HG02943 (cell line): ENCODE measurements around the gene PCK2.

Experiments used
- ATAC-seq: cut with Tn5 transposase; IDR thresholded peaks from one replicate; pipeline ENCODE4 v1.9.1; 2021; ENCODE audit warnings: mild to moderate bottlenecking, low read depth, moderate library complexity; ENCODE audit not compliant: unreplicated experiment

The PCK2 gene

DNA sequence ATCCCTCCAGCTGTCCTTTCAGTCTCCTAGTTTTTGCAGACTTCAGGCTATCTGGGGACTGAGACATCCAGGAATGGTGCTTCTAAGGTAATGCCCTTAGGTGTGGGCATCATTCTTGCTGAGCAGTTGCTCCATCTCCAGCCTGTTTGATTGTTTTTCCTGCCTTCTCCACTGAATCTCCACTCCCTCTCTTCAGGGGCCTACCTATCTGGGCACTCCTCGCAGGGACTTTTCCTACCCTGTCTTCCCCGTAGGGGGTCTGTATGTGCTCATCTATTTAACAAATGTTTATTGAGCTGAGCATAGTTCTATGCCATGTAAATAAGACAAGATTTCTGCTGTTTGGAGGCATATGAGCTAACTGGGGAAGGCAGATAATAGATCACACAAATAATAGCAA is 38.9 kb downstream of the PCK2 start:
- no peak for ATAC-seq

DNA sequence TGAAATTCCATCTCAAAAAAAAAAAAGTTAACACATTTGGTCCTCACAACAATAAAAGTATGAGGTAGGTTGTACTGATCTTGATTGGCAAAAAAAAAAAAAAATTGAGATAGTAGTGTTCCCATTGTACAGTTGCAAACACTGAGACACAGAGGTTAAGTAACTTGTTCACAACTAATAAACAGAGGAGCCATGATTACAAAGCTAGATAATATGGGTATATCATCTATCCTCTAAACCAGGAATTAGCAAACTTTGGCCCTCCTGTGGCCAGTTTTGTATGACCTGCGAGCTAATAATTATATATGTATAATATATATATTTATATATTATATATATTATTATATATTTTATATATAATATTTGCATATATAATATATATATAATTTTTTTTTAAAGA is 39.6 kb downstream of the PCK2 start:
- no peak for ATAC-seq

DNA sequence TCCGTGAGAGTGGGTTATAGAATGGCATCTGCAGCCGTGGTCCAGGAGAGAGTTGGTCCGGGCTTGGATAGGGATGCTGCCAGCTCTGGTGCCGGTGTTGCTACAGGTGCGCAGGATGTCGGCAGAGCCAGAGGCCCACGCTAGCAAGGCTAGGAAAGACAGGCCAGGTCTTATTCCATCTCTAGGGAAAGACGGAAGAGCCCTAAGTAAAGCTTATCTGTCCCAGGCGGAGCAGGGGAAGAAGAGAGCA is 41.4 kb downstream of the PCK2 start:
- ATAC-seq = peak; percentile 17

DNA sequence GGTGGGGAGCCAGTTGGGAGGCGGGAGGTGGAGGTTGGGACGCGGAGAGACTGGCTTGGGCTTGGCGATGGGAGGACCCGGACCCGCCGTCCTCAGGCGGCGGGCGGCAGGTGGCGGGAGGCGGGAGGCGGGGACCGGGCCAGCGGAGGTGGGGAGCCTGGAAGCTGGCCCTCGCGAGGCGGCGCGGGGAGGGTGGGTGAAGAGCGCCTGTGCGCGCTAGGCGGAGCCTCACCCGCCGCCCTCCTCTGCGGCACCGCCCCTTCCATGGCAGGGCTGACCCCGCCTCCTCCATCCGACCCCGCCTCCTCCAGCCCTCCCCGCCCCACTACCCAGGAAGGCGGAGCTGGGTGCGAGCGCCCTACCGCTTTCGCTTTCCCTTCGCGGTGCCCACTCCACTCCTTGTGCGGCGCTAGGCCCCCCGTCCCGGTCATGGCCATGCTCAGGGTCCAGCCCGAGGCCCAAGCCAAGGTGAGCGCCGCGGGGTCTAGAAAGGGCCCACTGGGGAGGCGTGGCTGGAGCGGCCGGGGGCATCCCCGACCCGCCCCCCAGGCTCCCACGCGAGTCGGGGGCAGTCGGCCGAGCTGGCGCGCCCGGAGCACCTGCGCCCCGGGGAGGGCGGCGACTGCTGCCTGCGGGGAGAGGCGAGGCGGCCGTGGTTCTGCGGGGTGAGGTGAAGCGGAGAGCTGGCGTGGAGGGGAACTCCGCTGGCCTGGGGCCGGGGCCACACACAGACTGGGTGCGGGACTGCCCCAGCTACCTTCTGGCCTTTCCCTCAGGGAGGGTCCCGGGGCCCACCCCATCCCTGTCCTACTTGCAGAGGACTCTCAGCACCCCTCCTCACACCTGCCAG is 41.9 kb downstream of the PCK2 start, which contains the start of gene PSME1:
Gene PSME1, plus strand, starts transcription at position 361 of the 850 bp plus-strand sequence. Its CDS starts 69 bp downstream, at position 430.
- peak; percentile 79 for ATAC-seq

DNA sequence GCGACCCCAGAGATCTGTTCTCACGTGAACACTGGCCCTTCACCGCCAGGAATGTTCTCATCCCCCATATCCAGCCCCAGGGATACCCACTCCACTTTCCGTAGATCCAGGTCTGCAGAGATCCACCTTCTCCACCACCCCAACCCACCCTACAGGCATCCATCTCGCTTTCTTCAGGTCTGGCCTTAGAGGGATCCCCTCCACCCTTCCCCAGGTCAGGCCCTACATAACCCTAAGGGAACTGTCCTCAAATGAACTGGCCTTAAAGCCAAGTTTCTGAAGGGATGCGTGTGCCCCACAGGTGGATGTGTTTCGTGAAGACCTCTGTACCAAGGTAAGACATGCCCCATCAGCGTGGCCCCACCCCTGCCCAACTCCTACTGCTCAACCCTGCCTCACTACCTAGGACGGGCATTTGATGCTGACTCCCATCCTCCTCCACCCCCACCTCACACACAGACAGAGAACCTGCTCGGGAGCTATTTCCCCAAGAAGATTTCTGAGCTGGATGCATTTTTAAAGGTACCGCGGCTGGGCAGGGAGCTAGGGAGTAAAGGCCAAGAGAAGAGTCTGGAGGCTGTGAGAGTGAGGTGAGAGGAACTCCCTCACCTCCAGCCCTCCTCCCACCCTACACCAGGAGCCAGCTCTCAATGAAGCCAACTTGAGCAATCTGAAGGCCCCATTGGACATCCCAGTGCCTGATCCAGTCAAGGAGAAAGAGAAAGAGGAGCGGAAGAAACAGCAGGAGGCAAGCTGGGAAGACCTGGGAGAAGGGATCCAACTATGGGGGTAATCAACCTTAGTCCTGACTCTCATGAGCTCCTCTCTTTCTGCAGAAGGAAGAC is 42.8 kb downstream of the PCK2 start:
- ATAC-seq = no peak

DNA sequence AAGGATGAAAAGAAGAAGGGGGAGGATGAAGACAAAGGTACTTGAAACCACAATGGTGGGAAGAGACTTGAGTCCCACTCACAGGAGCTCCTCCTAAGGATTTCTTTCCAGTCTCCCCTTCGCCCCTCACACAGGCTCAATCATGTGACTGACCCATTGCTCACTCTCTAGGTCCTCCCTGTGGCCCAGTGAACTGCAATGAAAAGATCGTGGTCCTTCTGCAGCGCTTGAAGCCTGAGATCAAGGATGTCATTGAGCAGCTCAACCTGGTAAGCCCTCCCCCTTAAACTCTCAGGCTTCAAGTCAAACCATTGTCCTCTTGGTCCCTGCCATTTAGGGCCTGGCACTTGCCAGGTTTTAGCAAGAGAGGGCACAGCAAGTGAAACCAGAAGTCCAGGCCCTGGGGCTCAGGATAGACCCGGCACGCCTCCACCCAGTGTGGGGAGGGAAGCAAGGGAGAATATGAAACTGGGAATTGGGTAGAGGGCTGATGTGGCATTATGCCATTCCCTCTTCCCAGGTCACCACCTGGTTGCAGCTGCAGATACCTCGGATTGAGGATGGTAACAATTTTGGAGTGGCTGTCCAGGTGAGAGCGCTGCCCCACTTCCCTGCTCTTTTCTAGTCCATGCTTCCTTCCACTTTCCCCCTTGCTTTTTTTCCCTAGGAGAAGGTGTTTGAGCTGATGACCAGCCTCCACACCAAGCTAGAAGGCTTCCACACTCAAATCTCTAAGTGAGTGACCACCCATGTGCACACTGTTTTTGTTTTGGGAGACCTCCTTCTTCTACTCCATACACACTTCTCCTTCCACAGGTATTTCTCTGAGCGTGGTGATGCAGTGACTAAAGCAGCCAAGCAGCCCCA is 43.7 kb downstream of the PCK2 start:
- no peak for ATAC-seq

DNA sequence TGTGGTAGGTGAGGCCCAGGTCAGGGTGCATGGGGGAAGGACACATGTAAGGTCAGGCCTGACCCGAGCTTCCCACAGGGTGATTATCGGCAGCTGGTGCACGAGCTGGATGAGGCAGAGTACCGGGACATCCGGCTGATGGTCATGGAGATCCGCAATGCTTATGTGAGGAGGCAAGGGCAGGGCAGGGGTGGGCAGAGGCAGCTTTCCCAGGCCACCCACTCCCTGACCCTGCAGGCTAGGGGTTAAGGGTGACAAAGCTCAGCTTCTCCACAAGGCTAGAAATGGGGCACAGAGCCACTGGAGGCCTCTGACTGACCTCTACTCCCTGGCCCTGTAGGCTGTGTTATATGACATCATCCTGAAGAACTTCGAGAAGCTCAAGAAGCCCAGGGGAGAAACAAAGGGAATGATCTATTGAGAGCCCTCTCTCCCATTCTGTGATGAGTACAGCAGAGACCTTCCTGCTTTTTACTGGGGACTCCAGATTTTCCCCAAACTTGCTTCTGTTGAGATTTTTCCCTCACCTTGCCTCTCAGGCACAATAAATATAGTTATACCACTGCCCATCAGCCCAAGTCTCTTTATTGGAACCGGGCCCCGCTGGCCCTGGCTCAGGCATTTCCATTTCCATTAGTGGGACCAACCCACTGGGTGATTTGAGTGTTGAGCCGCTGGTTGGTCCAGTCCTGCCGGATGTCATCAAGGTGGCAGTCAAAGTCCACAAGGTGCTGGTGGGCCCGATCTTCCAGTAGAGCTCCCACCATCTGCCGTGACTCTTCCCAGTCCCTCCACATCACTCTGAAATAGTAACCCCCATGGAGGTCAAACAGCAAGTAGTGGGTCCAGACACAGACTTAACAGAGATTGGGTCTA is 44.5 kb downstream of the PCK2 start:
- ATAC-seq = no peak

DNA sequence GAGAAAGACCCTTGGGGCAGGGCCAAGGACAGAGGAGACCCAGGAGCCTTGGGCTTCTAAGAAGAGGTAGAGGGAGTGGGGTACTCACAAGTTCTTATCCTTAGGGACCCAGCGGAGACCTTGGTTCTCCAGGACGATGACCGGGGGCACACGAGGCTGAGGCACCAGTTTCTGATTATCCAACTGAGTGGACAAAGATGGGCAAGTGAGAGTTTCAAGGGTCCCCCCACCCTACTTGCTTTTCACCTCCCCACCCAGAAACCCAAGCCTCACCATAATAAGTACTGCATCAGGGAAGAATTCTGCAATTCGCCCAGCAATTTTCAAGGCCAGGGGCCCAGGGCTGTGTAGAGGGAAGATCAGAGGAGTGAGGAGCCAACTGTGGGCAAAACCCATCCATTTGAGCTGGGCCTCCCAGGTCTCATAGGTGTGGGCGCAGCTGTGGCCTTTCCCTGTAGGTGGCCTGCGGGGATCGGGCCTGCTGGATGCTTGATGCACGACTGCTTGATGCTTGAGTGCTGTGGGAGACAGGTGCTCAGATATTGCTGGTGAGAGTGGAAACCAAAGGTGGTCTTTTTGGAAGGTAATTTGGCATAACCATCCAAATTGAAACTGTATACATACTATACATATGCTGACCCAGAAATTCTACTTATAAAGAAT is 45.3 kb downstream of the PCK2 start:
- ATAC-seq = no peak

DNA sequence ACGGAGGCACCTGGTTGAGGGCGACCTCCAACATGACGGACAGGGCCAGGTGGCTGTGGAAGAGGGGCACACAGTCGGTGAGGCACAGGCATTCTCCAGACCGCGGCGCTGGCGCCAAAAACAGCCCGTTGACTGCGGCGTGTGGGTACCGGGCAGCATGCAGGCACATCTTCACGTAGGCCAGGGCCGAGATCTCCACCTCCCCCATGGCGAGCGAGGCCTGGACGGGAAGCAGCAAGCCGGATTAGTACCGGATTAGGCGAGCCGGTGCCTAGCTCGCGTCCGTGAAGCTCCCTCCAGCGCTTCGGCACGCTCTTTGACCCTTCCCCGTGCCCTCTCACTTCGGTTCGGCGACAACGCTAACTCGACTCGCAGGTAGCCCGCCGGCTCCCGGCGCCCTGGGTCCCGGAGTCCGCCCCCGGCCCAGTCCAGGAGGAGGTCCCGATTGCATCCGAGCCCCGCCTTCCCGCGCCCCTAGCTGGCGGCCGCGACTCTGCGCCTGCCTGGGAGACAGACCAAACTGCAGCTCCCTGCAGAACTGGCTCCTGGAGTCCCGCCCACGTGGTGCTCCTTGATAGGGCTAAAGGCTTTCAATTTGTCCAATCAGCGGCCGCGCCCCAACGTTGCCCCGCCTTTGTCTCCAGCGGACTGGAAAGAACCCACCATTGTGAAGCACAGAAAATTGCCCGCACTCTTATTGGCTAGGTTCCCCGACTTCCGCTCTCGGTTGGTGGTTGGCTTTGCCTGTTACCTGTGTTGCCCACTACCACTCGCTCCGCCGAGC is 47.2 kb downstream of the PCK2 start, which contains the start of gene EMC9:
Gene EMC9, minus strand, starts transcription at position 495 of the 784 bp plus-strand sequence. Its CDS starts 287 bp downstream, at position 208.
- peak; percentile 83 for ATAC-seq

DNA sequence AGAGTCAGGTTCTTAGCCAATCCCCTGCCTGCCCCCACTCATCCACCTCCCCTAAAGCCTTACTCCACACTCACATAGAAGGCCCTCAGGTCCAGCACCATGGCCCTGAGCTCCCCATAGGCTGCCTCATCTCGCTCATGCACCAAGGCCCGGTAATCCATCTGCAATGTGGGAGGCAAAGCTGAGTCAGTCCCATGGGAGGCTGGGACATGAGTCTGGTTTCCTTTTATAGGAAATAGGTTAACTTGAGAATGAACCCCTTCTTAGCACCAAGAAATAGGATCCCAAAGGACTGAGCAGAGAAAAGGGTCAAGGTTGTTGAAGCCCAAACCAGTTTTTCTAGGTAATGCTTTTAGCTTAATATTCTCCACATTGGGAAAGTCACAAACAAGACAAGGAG is 49.4 kb downstream of the PCK2 start:
- no peak for ATAC-seq

DNA sequence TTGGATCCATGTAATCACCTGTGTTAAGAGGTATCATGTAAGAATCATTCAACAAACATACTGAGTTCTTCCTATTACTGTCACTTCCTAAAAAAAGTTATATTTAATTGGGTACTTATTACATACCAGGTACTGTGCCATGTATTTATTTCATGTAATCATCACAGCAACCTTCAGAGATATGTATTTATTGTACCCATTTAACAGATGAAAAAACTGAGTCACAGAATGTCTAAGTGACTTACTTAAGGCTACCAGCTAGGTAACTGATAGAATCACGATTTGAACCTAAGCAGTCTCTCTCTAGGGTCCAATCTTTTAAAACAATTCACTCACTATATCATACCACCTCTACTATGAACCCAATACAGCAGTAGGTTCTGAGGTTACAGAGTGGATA is 50.3 kb downstream of the PCK2 start:
- no peak for ATAC-seq

DNA sequence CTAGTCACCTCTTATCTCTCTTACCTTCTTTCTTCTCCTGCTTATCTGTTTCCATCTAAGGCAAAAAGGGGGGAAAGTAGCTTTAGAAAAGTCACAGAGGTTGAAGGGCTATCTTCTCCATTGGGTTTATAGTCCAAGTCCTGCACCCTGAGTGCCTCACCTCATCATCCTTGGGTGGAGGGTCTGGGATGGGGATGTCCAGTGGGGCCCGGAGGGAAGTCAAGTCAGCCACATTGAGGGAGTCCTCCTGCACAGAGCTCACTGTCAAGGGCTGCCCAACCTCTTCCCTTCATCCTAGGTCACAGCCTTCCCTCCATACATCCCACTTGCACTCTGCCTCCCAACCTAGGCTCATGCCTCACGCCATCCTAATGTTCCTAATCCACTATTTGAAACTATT is 51.1 kb downstream of the PCK2 start:
- no peak for ATAC-seq

DNA sequence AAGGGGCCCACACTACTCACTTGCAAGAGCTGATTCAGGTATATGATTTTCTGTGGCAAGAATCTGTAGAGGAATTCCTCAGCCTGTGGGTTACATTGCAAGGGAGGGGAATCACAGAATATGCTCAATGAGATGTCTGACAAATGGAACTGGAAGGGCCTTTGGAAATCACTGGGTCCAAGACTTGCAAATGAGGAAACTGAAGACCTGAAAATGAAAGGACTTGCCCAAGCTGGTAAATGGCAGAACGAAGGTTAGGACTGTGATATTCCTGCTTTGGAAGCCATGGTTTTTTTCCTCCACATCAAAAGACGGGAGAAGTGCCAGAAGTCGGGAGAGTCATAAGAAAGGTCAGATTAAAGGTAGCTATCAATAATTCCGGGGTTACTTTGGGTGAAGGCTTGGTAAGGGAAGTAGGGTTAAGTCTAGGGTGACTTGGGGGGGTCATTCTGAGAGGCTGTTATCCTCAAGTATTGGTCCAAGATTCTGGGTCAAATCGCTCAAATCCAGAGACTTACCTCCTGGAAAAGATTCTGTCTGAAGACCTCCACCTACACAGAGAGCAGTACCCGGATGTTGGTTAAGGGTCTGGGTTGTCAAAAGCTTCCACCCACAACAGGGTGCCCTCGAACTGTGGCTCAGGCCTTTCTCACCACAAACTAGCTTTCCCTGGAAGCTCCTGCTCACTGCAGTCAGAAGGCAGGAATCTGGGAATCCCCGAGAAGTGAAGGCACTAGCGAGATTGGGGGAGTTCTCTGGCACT is 51.8 kb downstream of the PCK2 start:
- ATAC-seq = no peak

DNA sequence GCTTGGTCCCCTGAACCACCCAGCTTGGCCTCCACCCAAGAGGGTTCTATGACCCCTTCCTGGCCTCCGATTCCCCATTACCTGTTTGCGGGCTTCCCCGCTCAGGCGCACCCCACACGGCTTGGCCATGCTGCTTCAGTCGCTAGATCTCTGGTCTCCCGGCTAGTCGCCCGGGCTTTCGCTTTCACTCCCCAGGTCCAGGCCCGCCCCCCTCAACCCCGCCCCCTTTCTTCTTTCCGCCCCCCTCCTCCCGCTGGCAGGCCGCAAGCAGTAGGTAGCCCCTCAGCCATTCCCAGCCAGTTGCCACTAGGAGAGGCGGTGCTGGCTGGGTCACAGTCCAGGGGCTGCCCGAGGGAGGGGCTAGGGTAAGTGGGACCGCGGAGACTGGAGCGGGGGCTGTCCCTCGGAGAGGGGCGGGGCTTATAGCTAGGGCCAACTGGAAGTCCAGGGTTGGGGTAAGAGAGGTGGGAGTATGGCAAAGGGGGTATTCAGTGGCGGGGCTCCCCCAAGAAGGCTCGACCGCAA is 52.4 kb downstream of the PCK2 start, which contains the start of gene PSME2:
Gene PSME2, minus strand, starts transcription at position 158 of the 525 bp plus-strand sequence. Its CDS starts 29 bp downstream, at position 129.
- peak; percentile 55 for ATAC-seq

DNA sequence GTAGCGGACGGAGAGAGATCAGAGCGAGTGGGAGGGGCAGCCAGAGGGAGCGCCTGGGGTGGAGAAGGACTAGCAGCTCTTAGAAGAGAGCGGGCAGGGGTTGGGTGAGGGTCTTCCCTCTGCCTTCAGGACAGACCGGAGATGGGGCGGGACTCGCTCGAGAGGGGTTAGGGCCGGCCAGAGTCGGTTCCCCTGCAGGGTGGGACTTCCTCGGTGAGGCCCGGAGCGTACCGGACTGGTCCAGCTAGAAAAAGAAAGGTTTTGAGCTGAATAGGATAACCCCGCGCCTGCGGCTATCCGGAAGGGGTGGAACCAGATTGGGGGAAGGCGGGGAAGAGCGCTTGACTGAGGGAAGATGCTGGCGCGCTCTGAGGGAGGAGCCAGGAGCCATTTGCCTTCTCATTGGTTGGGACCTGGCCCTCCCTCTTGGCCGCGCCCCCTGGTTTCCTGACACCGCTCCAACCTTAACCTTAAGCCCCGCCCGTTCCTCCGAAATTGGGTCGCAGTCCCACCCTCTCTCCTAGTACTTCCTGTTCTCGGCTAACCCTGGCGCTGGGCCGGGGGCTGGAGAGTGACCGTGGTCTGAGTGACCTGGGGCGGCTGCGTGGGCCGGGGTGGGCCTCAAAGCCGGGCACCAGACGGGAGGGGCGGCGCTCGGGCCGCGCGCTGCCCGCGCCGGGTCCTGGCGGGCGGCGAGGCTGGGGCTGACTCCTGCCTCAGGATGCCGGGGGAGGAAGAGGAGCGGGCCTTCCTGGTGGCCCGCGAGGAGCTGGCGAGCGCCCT is 53.1 kb downstream of the PCK2 start, which contains the start of gene RNF31:
Gene RNF31, plus strand, starts transcription at position 521 of the 783 bp plus-strand sequence. Its CDS starts 201 bp downstream, at position 722.
- peak; percentile 80 for ATAC-seq

DNA sequence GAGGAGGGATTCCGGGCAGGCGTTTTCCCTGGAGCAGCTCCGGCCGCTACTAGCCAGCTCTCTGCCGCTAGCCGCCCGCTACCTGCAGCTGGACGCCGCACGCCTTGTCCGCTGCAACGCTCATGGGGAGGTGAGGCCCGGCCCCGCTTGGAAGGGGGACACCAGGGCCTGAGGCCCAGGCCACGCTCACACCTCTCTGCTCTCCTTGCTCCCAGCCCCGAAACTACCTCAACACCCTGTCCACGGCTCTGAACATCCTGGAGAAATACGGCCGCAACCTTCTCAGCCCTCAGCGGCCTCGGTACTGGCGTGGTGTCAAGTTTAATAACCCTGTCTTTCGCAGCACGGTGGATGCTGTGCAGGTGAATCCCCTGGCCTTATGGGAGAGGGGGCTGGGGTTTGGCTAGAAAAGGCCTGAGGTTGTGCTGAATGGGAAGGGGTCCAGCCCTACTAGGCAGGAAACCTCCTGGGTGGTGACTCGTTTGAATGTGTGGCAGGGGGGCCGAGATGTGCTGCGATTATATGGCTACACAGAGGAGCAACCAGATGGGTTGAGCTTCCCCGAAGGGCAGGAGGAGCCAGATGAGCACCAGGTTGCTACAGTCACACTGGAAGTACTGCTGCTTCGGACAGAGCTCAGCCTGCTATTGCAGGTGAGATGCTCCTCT is 53.8 kb downstream of the PCK2 start:
- ATAC-seq = no peak
